Prostate gland (tissue), 2 donors: Measurements from ENCODE around the gene TMEM41A. TPM values are rescaled to one million over a fixed set of nuclear protein-coding genes. Genes with fewer than 3 reads are reported as not detected.
"Not testable (repeated sequence)": the region's sequence is repeated elsewhere in the genome, so short reads cannot be mapped to it uniquely, and the experiment has no call there.

Experiments used
- DNase-seq: peaks from one replicate; pipeline ENCODE4 v3.0.0-alpha.2; 2019; ENCODE audit warnings: low spot score
- H3K27ac ChIP-seq, 2 donors: fragments of 200-600 bp; sonication (generic); 2 replicates each; pipeline ENCODE4 v1.5.1; 2017 to 2019
- H3K27me3 ChIP-seq: fragments of 200-600 bp; sonication (generic); replicated peaks from 2 replicates; pipeline ENCODE4 v1.5.1; 2019; ENCODE audit not compliant: insufficient read depth
- H3K36me3 ChIP-seq, 2 donors: fragments of 200-600 bp; sonication (generic); 1 replicate in 1 of 2; 2 replicates in 1 of 2; pipeline versions ENCODE4 v1.5.1 to v1.8.1; 2017 to 2019
- H3K4me1 ChIP-seq: fragments of 200-600 bp; sonication (generic); replicated peaks from 2 replicates; pipeline ENCODE4 v1.5.1; 2019
- H3K4me3 ChIP-seq, 2 donors: fragments of 200-600 bp; sonication (generic); 2 replicates each; pipeline ENCODE4 v1.5.1; 2017 to 2019
- H3K9me3 ChIP-seq: fragments of 200-600 bp; sonication (generic); 2 replicates; pipeline ENCODE4 v1.5.1; 2017
- CTCF ChIP-seq, 4 experiments: fragments of 200-600 bp in 2 of 4; fragments of 450-650 bp in 2 of 4; sonication (generic) in 2 of 4; IDR thresholded peaks; 1 replicate in 3 of 4; 2 replicates in 1 of 4; pipeline ENCODE4 v1.5.1; 2016 to 2019; ENCODE audit warnings: antibody characterized with exemption in 4 of 4, mild to moderate bottlenecking in 2 of 4, moderate library complexity in 2 of 4
- POLR2A ChIP-seq: fragments of 450-650 bp; IDR thresholded peaks from one replicate; pipeline ENCODE4 v1.6.1; 2016; ENCODE audit warnings: antibody characterized with exemption, mild to moderate bottlenecking
- POLR2AphosphoS5 ChIP-seq: sonication (generic); formaldehyde crosslinking; IDR thresholded peaks from one replicate; pipeline ENCODE4 v1.6.1; 2017; ENCODE audit warnings: antibody characterized with exemption
- WGBS: methylation state at CpG from one replicate; pipeline ENCODE4 v1.1.5; 2018; 5-methylcytosine and 5-hydroxymethylcytosine counted together
- intact Hi-C: fragments of 100-400 bp; cut with DNase I; formaldehyde crosslinking; loops from one replicate; pipeline ENCODE4 v1.14.2; 2022
- total RNA-seq, 2 donors: library from RNA; depleted of rRNA; stranded (reverse); fragments of >200 nt; gene quantifications; one replicate each; pipeline ENCODE4 v1.1.0, GENCODE V29; 2016

Gene TMEM41A
- total RNA-seq, 2 donors from 2014 or later, result 16.4 to 24.5 TPM

GRCh38 chr3:185484296-185484695 is 14.5 kb downstream of the TMEM41A start:
- DNase-seq, result no peak
- H3K9me3 ChIP-seq, result no peaks in the 10 kb centered on the region
- H3K27me3 ChIP-seq, result no peaks in the 10 kb centered on the region
- no peaks in the 10 kb centered on the region for H3K36me3 ChIP-seq
- 92% methylated on average over 3 of the region's 3 CpGs for WGBS
- no peak overlapping the region for H3K4me3 ChIP-seq
- no peak overlapping the region for H3K27ac ChIP-seq
- intact Hi-C loops, result no loop called here
- TF ChIP-seq POLR2A (no peak), POLR2AphosphoS5 (no peak), CTCF (IDR thresholded peaks at IDR 0.05) (no peak)
- H3K4me1 ChIP-seq, result no peaks in the 10 kb centered on the region

- intact Hi-C loops, result no loop called here
Observed at GRCh38 chr3:185479373-185479945, 19.4 kb downstream of the TMEM41A start.

GRCh38 chr3:185477316-185477715 is 21.5 kb downstream of the TMEM41A start:
- DNase-seq, result no peak
- H3K4me1 ChIP-seq, result no peaks in the 10 kb centered on the region
- H3K36me3 ChIP-seq, result no peaks in the 10 kb centered on the region
- intact Hi-C loops, result no loop called here
- H3K27ac ChIP-seq, result no peak overlapping the region
- 87% methylated on average over 3 of the region's 3 CpGs for WGBS
- TF ChIP-seq CTCF (IDR thresholded peaks at IDR 0.05), result no peak
- TF ChIP-seq POLR2AphosphoS5, result no peak
- H3K27me3 ChIP-seq, result no peaks in the 10 kb centered on the region
- no peak overlapping the region for H3K4me3 ChIP-seq
- no peaks in the 10 kb centered on the region for H3K9me3 ChIP-seq

More at GRCh38 chr3:185479373-185479945, 19.4 kb downstream of the TMEM41A start:
- Histone ChIP-seq H3K4me1 (no peaks in the 10 kb centered on the region), H3K4me3 (no peak overlapping the region), H3K27me3 (no peaks in the 10 kb centered on the region), H3K9me3 (no peaks in the 10 kb centered on the region), H3K36me3 (no peaks in the 10 kb centered on the region), H3K27ac (no peak overlapping the region)
- no peak for DNase-seq
- WGBS, result 96% methylated on average over 2 of the region's 2 CpGs
- no peak for TF ChIP-seq CTCF (IDR thresholded peaks at IDR 0.05)
- no peak for TF ChIP-seq POLR2A
- TF ChIP-seq POLR2AphosphoS5, result no peak

GRCh38 chr3:185474922-185475321 is 23.9 kb downstream of the TMEM41A start:
- H3K4me3 ChIP-seq, H3K36me3 ChIP-seq, H3K4me1 ChIP-seq, H3K9me3 ChIP-seq, H3K27ac ChIP-seq, H3K27me3 ChIP-seq, DNase-seq, intact Hi-C loops: not testable (repeated sequence)
- 97% methylated on average over 6 of the region's 6 CpGs for WGBS

GRCh38 chr3:185473290-185473815 is 25.5 kb downstream of the TMEM41A start:
- H3K4me3 ChIP-seq, result no peak overlapping the region
- H3K27me3 ChIP-seq, result no peaks in the 10 kb centered on the region
- H3K27ac ChIP-seq, result no peak overlapping the region
- TF ChIP-seq POLR2A, result no peak
- no peak for TF ChIP-seq CTCF (IDR thresholded peaks at IDR 0.05)
- TF ChIP-seq POLR2AphosphoS5, result no peak
- no peak for DNase-seq
- 92% methylated on average over 15 of the region's 15 CpGs for WGBS
- no peaks in the 10 kb centered on the region for H3K36me3 ChIP-seq
- no peaks in the 10 kb centered on the region for H3K4me1 ChIP-seq
- intact Hi-C loops, result no loop called here
- H3K9me3 ChIP-seq, result no peaks in the 10 kb centered on the region
